H1 (cell line): Measurements from ENCODE around the gene COL6A6. TPM values are rescaled to one million over a fixed set of nuclear protein-coding genes. Genes with fewer than 3 reads are reported as not detected.

ENCODE experiments used
- CTCF ChIA-PET: fragments of 300-600 bp; sonication (Branson Sonifier 250); formaldehyde crosslinking; loops from one replicate; lab custom pipeline; 2021; ENCODE audit not compliant: partially characterized antibody; lab: Charles Lee
- POLR2A ChIA-PET: fragments of 300-600 bp; sonication (Branson Sonifier 250); formaldehyde crosslinking; loops from one replicate; lab custom pipeline; 2021; ENCODE audit warnings: inconsistent platforms; ENCODE audit not compliant: partially characterized antibody; lab: Charles Lee
- DNase-seq, 2 experiments: peaks; one replicate each; pipeline versions ENCODE4 v3.0.0 to v3.0.0-alpha.2; 2010 to 2022; ENCODE audit warnings: low spot score in 2 of 2, low read depth in 1 of 2, mixed read lengths in 1 of 2
- FAIRE-seq: peaks from 2 replicates; lab custom pipeline; 2011; peaks lifted over from hg19 to GRCh38; lab: Jason Lieb, UNC
- H2AFZ ChIP-seq: 2 replicates; pipeline ENCODE4 v1.8.1; 2012; ENCODE audit warnings: low read length, inconsistent platforms
- H2AK5ac ChIP-seq: 2 replicates; pipeline ENCODE4 v1.6.1; 2013; ENCODE audit warnings: low read depth, low read length
- H2BK120ac ChIP-seq: replicated peaks from 2 replicates; pipeline ENCODE3; 2013; ENCODE audit warnings: low read depth, low read length, inconsistent platforms
- H2BK12ac ChIP-seq: 2 replicates; pipeline ENCODE4 v1.6.1; 2013; ENCODE audit warnings: low read depth, low read length
- H2BK15ac ChIP-seq: 2 replicates; pipeline ENCODE4 v1.6.1; 2013; ENCODE audit warnings: low read length
- H2BK20ac ChIP-seq: 2 replicates; pipeline ENCODE4 v1.6.1; 2013; ENCODE audit warnings: low read length
- H2BK5ac ChIP-seq: 2 replicates; pipeline ENCODE4 v1.6.1; 2013; ENCODE audit warnings: low read depth, low read length
- H3K14ac ChIP-seq: 2 replicates; pipeline ENCODE4 v1.6.1; 2013; ENCODE audit warnings: inconsistent platforms; ENCODE audit not compliant: insufficient read length
- H3K18ac ChIP-seq: 2 replicates; pipeline ENCODE4 v1.6.1; 2013; ENCODE audit warnings: low read length; ENCODE audit errors: extremely low read depth
- H3K23ac ChIP-seq: 2 replicates; pipeline ENCODE4 v1.6.1; 2013; ENCODE audit warnings: inconsistent platforms; ENCODE audit not compliant: insufficient read length
- H3K23me2 ChIP-seq: 2 replicates; pipeline ENCODE4 v1.6.1; 2013; ENCODE audit warnings: low read depth, low read length
- H3K27ac ChIP-seq: 2 replicates; pipeline ENCODE4 v1.6.1; 2011; ENCODE audit warnings: low read depth, low read length, inconsistent platforms
- H3K27me3 ChIP-seq, 4 experiments: replicated peaks in 1 of 4; 1 replicate in 1 of 4; 2 replicates in 3 of 4; pipeline versions ENCODE4 v1.6.1 to v1.8.1; 2011 to 2013; ENCODE audit warnings: low read length in 3 of 4, mild to moderate bottlenecking in 3 of 4, inconsistent platforms in 2 of 4, mixed read lengths in 2 of 4, moderate library complexity in 1 of 4; ENCODE audit not compliant: control insufficient read depth in 3 of 4, insufficient read depth in 3 of 4; ENCODE audit errors: extremely low read depth in 1 of 4
- H3K36me3 ChIP-seq, 4 experiments: 2 replicates each; pipeline versions ENCODE4 v1.6.1 to v1.8.1; 2011 to 2013; ENCODE audit warnings: mild to moderate bottlenecking in 4 of 4, low read length in 3 of 4, moderate library complexity in 2 of 4, control low read depth in 1 of 4, inconsistent platforms in 1 of 4; ENCODE audit not compliant: insufficient read depth in 4 of 4, control insufficient read depth in 2 of 4
- H3K4ac ChIP-seq: replicated peaks from 2 replicates; pipeline ENCODE3; 2013; ENCODE audit warnings: low read length, low read depth, mixed read lengths, inconsistent platforms; ENCODE audit not compliant: insufficient read length
- H3K4me1 ChIP-seq, 4 experiments: replicated peaks in 1 of 4; 1 replicate in 1 of 4; 2 replicates in 3 of 4; pipeline versions ENCODE4 v1.6.1 to v1.8.1; 2011 to 2013; ENCODE audit warnings: low read length in 3 of 4, inconsistent platforms in 2 of 4, mixed read lengths in 1 of 4; ENCODE audit not compliant: insufficient read depth in 4 of 4, control insufficient read depth in 3 of 4
- H3K4me2 ChIP-seq, 2 experiments: 2 replicates each; pipeline versions ENCODE4 v1.6.1 to v1.8.1; 2011 to 2013; ENCODE audit warnings: low read depth in 2 of 2, low read length in 2 of 2, control low read depth in 1 of 2, inconsistent platforms in 1 of 2, mild to moderate bottlenecking in 1 of 2; ENCODE audit not compliant: insufficient read depth in 1 of 2
- H3K4me3 ChIP-seq, 4 experiments: fragments of 200-600, 300-600 bp in 1 of 4; sonication (generic), shearing (Covaris generic), sonication (Bioruptor Twin) in 1 of 4; 2 replicates each; pipeline versions ENCODE4 v1.5.1 to v1.8.1; 2011 to 2016; ENCODE audit warnings: low read length in 4 of 4, low read depth in 3 of 4, control low read depth in 2 of 4, inconsistent platforms in 2 of 4, mild to moderate bottlenecking in 2 of 4, mixed read lengths in 1 of 4, moderate library complexity in 1 of 4; ENCODE audit not compliant: insufficient read depth in 2 of 4; ENCODE audit errors: extremely low read depth in 1 of 4
- H3K56ac ChIP-seq: replicated peaks from 2 replicates; pipeline ENCODE3; 2013; ENCODE audit warnings: low read depth, mild to moderate bottlenecking, mixed read lengths, low read length, inconsistent platforms; ENCODE audit not compliant: insufficient read length
- H3K79me1 ChIP-seq: 2 replicates; pipeline ENCODE4 v1.6.1; 2013; ENCODE audit warnings: low read depth, low read length, control low read depth
- H3K79me2 ChIP-seq, 2 experiments: 2 replicates each; pipeline versions ENCODE4 v1.6.1 to v1.8.1; 2012 to 2013; ENCODE audit warnings: low read length in 2 of 2, mild to moderate bottlenecking in 2 of 2, inconsistent platforms in 1 of 2; ENCODE audit not compliant: insufficient read depth in 2 of 2, control insufficient read depth in 1 of 2
- H3K9ac ChIP-seq, 4 experiments: replicated peaks in 1 of 4; 1 replicate in 1 of 4; 2 replicates in 3 of 4; pipeline versions ENCODE4 v1.6.1 to v1.8.1; 2011 to 2013; ENCODE audit warnings: low read depth in 3 of 4, low read length in 3 of 4, control low read depth in 2 of 4, mild to moderate bottlenecking in 2 of 4, moderate library complexity in 2 of 4, inconsistent platforms in 1 of 4; ENCODE audit errors: extremely low read depth in 1 of 4
- H3K9me3 ChIP-seq, 2 experiments: 2 replicates each; pipeline versions ENCODE4 v1.6.1 to v1.8.1; 2012 to 2013; ENCODE audit warnings: mild to moderate bottlenecking in 2 of 2, moderate library complexity in 2 of 2, control low read depth in 1 of 2, inconsistent platforms in 1 of 2, low read depth in 1 of 2, low read length in 1 of 2, mixed read lengths in 1 of 2; ENCODE audit not compliant: insufficient read depth in 2 of 2
- H4K20me1 ChIP-seq, 2 experiments: replicated peaks in 1 of 2; 2 replicates each; pipeline versions ENCODE3 to v1.8.1; 2011 to 2013; ENCODE audit warnings: inconsistent platforms in 2 of 2, low read length in 2 of 2, mild to moderate bottlenecking in 1 of 2; ENCODE audit not compliant: insufficient read depth in 2 of 2, control insufficient read depth in 1 of 2
- H4K5ac ChIP-seq: 2 replicates; pipeline ENCODE4 v1.6.1; 2013; ENCODE audit warnings: low read length, low read depth, mixed read lengths, inconsistent platforms; ENCODE audit not compliant: insufficient read length
- H4K8ac ChIP-seq: 2 replicates; pipeline ENCODE4 v1.8.0; 2013; ENCODE audit warnings: mild to moderate bottlenecking, moderate library complexity, low read length, inconsistent platforms; ENCODE audit not compliant: insufficient read depth; ENCODE audit errors: extremely low read depth
- H4K91ac ChIP-seq: replicated peaks from 2 replicates; pipeline ENCODE3; 2013; ENCODE audit warnings: low read length, mixed read lengths, inconsistent platforms; ENCODE audit not compliant: insufficient read length
- JUND ChIP-seq: IDR thresholded peaks from 2 replicates; pipeline ENCODE4 v1.6.1; 2011; ENCODE audit warnings: mild to moderate bottlenecking, improper control_type of control experiment, low read length
- WGBS, 2 experiments: shearing (Covaris generic) in 1 of 2; methylation state at CpG; one replicate each; pipeline versions ENCODE4 v1.1.6 to v1.1.7; 2013 to 2015; ENCODE audit warnings: low lambda C conversion rate in 2 of 2, mixed read lengths in 2 of 2, inconsistent platforms in 1 of 2, low coverage in 1 of 2, missing lambda C conversion rate in 1 of 2; ENCODE audit not compliant: insufficient replicate concordance in 2 of 2, insufficient coverage in 1 of 2, insufficient read length in 1 of 2; ENCODE audit errors: extremely low coverage in 1 of 2, missing lambda C conversion rate in 1 of 2; 5-methylcytosine and 5-hydroxymethylcytosine counted together
- polyA plus RNA-seq, 7 experiments: library from polyadenylated mRNA; depleted of rRNA in 3 of 7; stranded (reverse) in 5 of 7; unstranded in 2 of 7; fragments of >200 nt in 5 of 7; fragments of 200-250 nt in 2 of 7; gene quantifications; 1 replicate in 5 of 7; 2 replicates in 1 of 7; 4 replicates in 1 of 7; pipeline versions ENCODE4 v1.2.1 to v1.2.3, GENCODE V29; 2011 to 2013; ENCODE audit warnings: missing spikeins in 2 of 7, mixed read lengths in 2 of 7
- total RNA-seq: library from RNA; stranded (reverse); fragmentation: NEBNext Ultra II Directional; extraction: Animal tissue kit (Norgen Biotek cat#: 25700); gene quantifications from 2 replicates; pipeline ENCODE4 v1.2.1, GENCODE V29; 2021

The COL6A6 gene
- total and polyA plus RNA-seq, 2 of the 8 experiments (the other 6 are each of a cell fraction or from before 2014, with no cell fraction given), result 0.02 to 0.09 TPM

DNA sequence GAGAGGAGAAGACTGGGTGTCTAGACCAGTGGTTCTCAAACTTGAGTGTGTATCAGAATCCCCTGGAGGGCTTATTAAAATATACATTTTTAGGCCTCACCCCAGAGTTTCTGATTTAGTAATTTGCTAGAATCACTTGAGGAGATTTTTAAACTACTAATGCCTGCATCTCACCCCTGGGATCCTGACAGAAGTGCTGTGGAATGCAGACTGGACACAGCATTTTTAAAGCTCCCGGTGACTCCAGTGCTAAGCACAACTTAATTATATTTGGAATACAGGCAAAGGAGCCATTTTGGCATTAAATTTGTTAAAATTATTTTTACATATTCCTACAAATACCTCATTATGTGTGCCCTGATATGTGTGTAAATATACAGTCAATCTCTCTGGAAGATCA is 26.7 kb upstream of the COL6A6 start:
- no peak overlapping the region for H2BK5ac ChIP-seq
- no peak overlapping the region for H4K91ac ChIP-seq
- H3K4ac ChIP-seq, result no peak overlapping the region
- no peak overlapping the region for H3K56ac ChIP-seq
- H2BK20ac ChIP-seq, result no peak overlapping the region
- no peak overlapping the region for H2AK5ac ChIP-seq
- H3K23ac ChIP-seq, result no peak overlapping the region
- no peak overlapping the region for H4K8ac ChIP-seq
- no peaks in the 10 kb centered on the region for H3K79me1 ChIP-seq
- FAIRE-seq (no peak), DNase-seq (no peak)
- H4K20me1 ChIP-seq, result no peaks in the 10 kb centered on the region
- H2BK120ac ChIP-seq, result no peak overlapping the region
- WGBS, 2 experiments, result 100% methylated on average over 1 of the region's 1 CpG; no CpG with 5 or more reads in 1 of the 2 experiments
- H3K4me2 ChIP-seq, result no peak overlapping the region
- H3K14ac ChIP-seq, result no peak overlapping the region
- no peaks in the 10 kb centered on the region for H3K79me2 ChIP-seq
- no peak overlapping the region for H2BK12ac ChIP-seq
- no peak overlapping the region for H2AFZ ChIP-seq
- H3K23me2 ChIP-seq, result no peaks in the 10 kb centered on the region
- no peak for TF ChIP-seq JUND
- no peaks in the 10 kb centered on the region for H3K4me1 ChIP-seq
- H2BK15ac ChIP-seq, result no peak overlapping the region
- no peak overlapping the region for H4K5ac ChIP-seq
- H3K27me3 ChIP-seq, result no peaks in the 10 kb centered on the region
- no peak overlapping the region for H3K9ac ChIP-seq
- H3K18ac ChIP-seq, result no peak overlapping the region
- no peaks in the 10 kb centered on the region for H3K9me3 ChIP-seq
- no peak overlapping the region for H3K27ac ChIP-seq
- H3K4me3 ChIP-seq, result no peak overlapping the region
- CTCF ChIA-PET, result interaction anchor here (0.9 to 2.1 kb wide), 3 partner anchors 10 to 48 kb away, joined by 3 to 7 read pairs (median 4); no protein-coding TSS in a partner anchor
- no peaks in the 10 kb centered on the region for H3K36me3 ChIP-seq
- POLR2A ChIA-PET, result no interaction called here
